Tibial nerve (tissue), 4 donors: ENCODE data around the gene UBE2F.

Experiments used
- EP300 ChIP-seq, 2 donors: sonication (generic); formaldehyde crosslinking; IDR thresholded peaks; one replicate each; pipeline ENCODE4 v1.6.1; 2017; ENCODE audit warnings: antibody characterized with exemption in 2 of 2, mild to moderate bottlenecking in 1 of 2
- POLR2A ChIP-seq, 2 donors: fragments of 450-650 bp; IDR thresholded peaks; one replicate each; pipeline ENCODE4 v1.6.1; 2017; ENCODE audit warnings: antibody characterized with exemption in 2 of 2, mild to moderate bottlenecking in 2 of 2, moderate library complexity in 2 of 2
- TF ChIP-seq, protein P1 (sequence below), 5 experiments: fragments of 200-600 bp in 3 of 5; fragments of 450-650 bp in 2 of 5; sonication (generic) in 3 of 5; IDR thresholded peaks; one replicate each; pipeline ENCODE4 v1.5.1; 2016 to 2019; ENCODE audit warnings: antibody characterized with exemption in 5 of 5, mild to moderate bottlenecking in 3 of 5, moderate library complexity in 2 of 5

DNA sequence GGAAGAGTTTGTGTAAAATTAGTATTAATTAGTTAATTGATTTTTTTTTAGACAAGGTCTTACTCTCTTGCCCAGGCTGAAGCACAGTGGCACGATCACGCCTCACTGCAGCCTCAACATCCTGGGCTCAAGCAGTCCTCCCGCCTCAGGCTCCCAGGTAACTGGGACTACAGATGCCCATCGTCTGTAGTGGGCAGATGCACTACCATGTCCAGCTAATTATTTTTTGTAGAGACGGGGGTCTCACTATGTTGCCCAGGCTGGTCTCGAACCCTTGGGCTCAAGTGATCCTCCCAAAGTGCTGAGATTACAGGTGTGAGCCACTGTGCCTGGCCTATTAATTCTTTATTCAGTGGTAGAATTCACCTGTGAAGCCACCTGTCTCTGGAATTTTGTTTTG, 41.1 kb downstream of the UBE2F start:
- TF ChIP-seq EP300 (IDR thresholded peaks at IDR 0.05): no peak
- TF ChIP-seq, protein P1, sequence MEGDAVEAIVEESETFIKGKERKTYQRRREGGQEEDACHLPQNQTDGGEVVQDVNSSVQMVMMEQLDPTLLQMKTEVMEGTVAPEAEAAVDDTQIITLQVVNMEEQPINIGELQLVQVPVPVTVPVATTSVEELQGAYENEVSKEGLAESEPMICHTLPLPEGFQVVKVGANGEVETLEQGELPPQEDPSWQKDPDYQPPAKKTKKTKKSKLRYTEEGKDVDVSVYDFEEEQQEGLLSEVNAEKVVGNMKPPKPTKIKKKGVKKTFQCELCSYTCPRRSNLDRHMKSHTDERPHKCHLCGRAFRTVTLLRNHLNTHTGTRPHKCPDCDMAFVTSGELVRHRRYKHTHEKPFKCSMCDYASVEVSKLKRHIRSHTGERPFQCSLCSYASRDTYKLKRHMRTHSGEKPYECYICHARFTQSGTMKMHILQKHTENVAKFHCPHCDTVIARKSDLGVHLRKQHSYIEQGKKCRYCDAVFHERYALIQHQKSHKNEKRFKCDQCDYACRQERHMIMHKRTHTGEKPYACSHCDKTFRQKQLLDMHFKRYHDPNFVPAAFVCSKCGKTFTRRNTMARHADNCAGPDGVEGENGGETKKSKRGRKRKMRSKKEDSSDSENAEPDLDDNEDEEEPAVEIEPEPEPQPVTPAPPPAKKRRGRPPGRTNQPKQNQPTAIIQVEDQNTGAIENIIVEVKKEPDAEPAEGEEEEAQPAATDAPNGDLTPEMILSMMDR (IDR thresholded peaks at IDR 0.05): no peak
- TF ChIP-seq POLR2A (IDR thresholded peaks at IDR 0.05): no peak
